Neuronal stem cell (in vitro differentiated cells): ENCODE results near the gene MX2.

Experiments used
- DNase-seq: peaks from one replicate; pipeline ENCODE4 v3.0.0-alpha.2; 2013; ENCODE audit warnings: low spot score
- H2AFZ ChIP-seq: one replicate; pipeline ENCODE4 v1.6.1; 2013; ENCODE audit warnings: mild to moderate bottlenecking, low read length, inconsistent platforms
- H2AK5ac ChIP-seq: 2 replicates; pipeline ENCODE4 v1.6.1; 2013; ENCODE audit warnings: low read depth, mild to moderate bottlenecking, inconsistent platforms, low read length, moderate library complexity, mixed read lengths
- H2BK120ac ChIP-seq: 2 replicates; pipeline ENCODE4 v1.6.1; 2013; ENCODE audit warnings: low read depth, mild to moderate bottlenecking, inconsistent platforms, low read length, moderate library complexity, mixed read lengths
- H2BK12ac ChIP-seq: one replicate; pipeline ENCODE4 v1.6.1; 2013; ENCODE audit warnings: low read length, inconsistent platforms
- H2BK15ac ChIP-seq: 2 replicates; pipeline ENCODE4 v1.6.1; 2013; ENCODE audit warnings: mild to moderate bottlenecking, low read length, inconsistent platforms, mixed read lengths
- H2BK5ac ChIP-seq: one replicate; pipeline ENCODE4 v1.6.1; 2013; ENCODE audit warnings: inconsistent platforms, mild to moderate bottlenecking, low read length, moderate library complexity
- H3K14ac ChIP-seq: one replicate; pipeline ENCODE4 v1.6.1; 2013; ENCODE audit warnings: low read length, inconsistent platforms
- H3K18ac ChIP-seq: 2 replicates; pipeline ENCODE4 v1.6.1; 2013; ENCODE audit warnings: low read length, inconsistent platforms
- H3K23ac ChIP-seq: 2 replicates; pipeline ENCODE4 v1.6.1; 2013; ENCODE audit warnings: low read depth, mild to moderate bottlenecking, mixed read lengths, low read length, inconsistent platforms; ENCODE audit not compliant: poor library complexity
- H3K27ac ChIP-seq: replicated peaks from 3 replicates; pipeline ENCODE4 v1.5.1; 2013; ENCODE audit warnings: low read length, inconsistent platforms
- H3K27me3 ChIP-seq, 3 experiments: 2 replicates each; pipeline ENCODE4 v1.6.1; 2013; ENCODE audit warnings: low read length in 3 of 3, mild to moderate bottlenecking in 2 of 3, inconsistent platforms in 1 of 3, low read depth in 1 of 3, mixed read lengths in 1 of 3, moderate library complexity in 1 of 3; ENCODE audit not compliant: control insufficient read depth in 3 of 3, insufficient read depth in 3 of 3
- H3K36me3 ChIP-seq, 2 donors: replicated peaks in 1 of 2; 2 replicates each; pipeline ENCODE4 v1.6.1; 2013; ENCODE audit warnings: low read length in 2 of 2; ENCODE audit not compliant: control insufficient read depth in 2 of 2, insufficient read depth in 2 of 2
- H3K4ac ChIP-seq: 2 replicates; pipeline ENCODE4 v1.6.1; 2013; ENCODE audit warnings: inconsistent platforms, mild to moderate bottlenecking, low read length, moderate library complexity
- H3K4me1 ChIP-seq, 2 donors: 1 replicate in 1 of 2; 2 replicates in 1 of 2; pipeline ENCODE4 v1.6.1; 2013; ENCODE audit warnings: low read length in 2 of 2, low read depth in 1 of 2; ENCODE audit not compliant: control insufficient read depth in 2 of 2, insufficient read depth in 1 of 2
- H3K4me2 ChIP-seq: one replicate; pipeline ENCODE4 v1.6.1; 2013; ENCODE audit warnings: mild to moderate bottlenecking, low read length, inconsistent platforms; ENCODE audit not compliant: insufficient read depth, poor library complexity, severe bottlenecking
- H3K4me3 ChIP-seq, 2 donors: 2 replicates each; pipeline ENCODE4 v1.5.1; 2013; ENCODE audit warnings: low read length in 2 of 2, mild to moderate bottlenecking in 2 of 2, inconsistent platforms in 1 of 2, moderate library complexity in 1 of 2
- H3K79me1 ChIP-seq: one replicate; pipeline ENCODE4 v1.6.1; 2013; ENCODE audit warnings: low read depth, mild to moderate bottlenecking, inconsistent platforms, low read length, moderate library complexity
- H3K9ac ChIP-seq: one replicate; pipeline ENCODE4 v1.6.1; 2013; ENCODE audit warnings: mild to moderate bottlenecking, low read depth, low read length, inconsistent platforms; ENCODE audit not compliant: poor library complexity
- H3K9me3 ChIP-seq, 2 donors: replicated peaks in 1 of 2; 2 replicates each; pipeline versions ENCODE3 to v1.6.1; 2013; ENCODE audit warnings: low read length in 2 of 2, mild to moderate bottlenecking in 2 of 2, inconsistent platforms in 1 of 2, low read depth in 1 of 2, mixed read lengths in 1 of 2, moderate library complexity in 1 of 2; ENCODE audit not compliant: control insufficient read depth in 2 of 2, insufficient read depth in 1 of 2
- H4K8ac ChIP-seq: one replicate; pipeline ENCODE4 v1.6.1; 2013; ENCODE audit warnings: low read depth, mild to moderate bottlenecking, inconsistent platforms, low read length, moderate library complexity
- H4K91ac ChIP-seq: one replicate; pipeline ENCODE4 v1.6.1; 2013; ENCODE audit warnings: low read length, low read depth, mild to moderate bottlenecking, inconsistent platforms; ENCODE audit not compliant: poor library complexity
- WGBS, 2 donors: extraction: QIAGEN DNeasy Blood & Tissue Kit; methylation state at CpG; one replicate each; pipeline ENCODE4 v1.1.7; 2013; ENCODE audit warnings: missing lambda C conversion rate in 2 of 2, mixed read lengths in 1 of 2; ENCODE audit not compliant: insufficient read length in 2 of 2, insufficient replicate concordance in 1 of 2; ENCODE audit errors: extremely low coverage in 2 of 2; 5-methylcytosine and 5-hydroxymethylcytosine counted together

MX2 gene

DNA sequence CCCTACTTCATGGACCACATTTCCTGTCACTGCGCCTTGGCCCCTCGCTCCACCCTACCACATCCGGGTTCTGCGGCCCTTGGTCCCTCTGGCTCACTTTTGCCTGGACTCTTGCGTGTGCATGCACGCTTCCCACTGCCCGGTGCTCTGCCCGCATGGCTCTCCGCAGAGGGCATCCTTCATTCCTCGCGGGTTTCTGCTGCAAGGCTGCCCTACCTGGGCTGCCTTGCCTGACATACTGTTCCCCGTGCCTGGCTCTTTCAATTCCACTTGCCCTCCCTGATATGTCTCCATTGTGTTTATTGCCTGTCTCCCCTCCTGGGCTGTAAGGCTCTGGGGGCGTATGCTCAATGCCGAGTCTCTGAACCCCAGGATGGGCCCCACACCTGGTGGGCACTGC is 26.4 kb downstream of the MX2 start:
- no peak overlapping the region for H2AFZ ChIP-seq
- no CpG with 5 or more reads among the region's 14 CpGs for WGBS, 2 donors
- H3K27me3 ChIP-seq, result no peaks in the 10 kb centered on the region
- H3K4me3 ChIP-seq, result no peak overlapping the region
- H3K27ac ChIP-seq, result no peak overlapping the region
- no peak overlapping the region for H2AK5ac ChIP-seq
- H4K8ac ChIP-seq, result no peak overlapping the region
- no peak overlapping the region for H2BK120ac ChIP-seq
- H3K9me3 ChIP-seq, result peaks cover 0 to 1% of the 10 kb centered on the region in 2 donors
- H2BK15ac ChIP-seq, result no peak overlapping the region
- H3K18ac ChIP-seq, result no peak overlapping the region
- H2BK5ac ChIP-seq, result peak overlapping the region; percentile 8
- H4K91ac ChIP-seq, result no peak overlapping the region
- no peak overlapping the region for H3K4me2 ChIP-seq
- DNase-seq, result no peak
- H2BK12ac ChIP-seq, result no peak overlapping the region
- H3K4ac ChIP-seq, result no peak overlapping the region
- H3K9ac ChIP-seq, result no peak overlapping the region
- H3K4me1 ChIP-seq, result no peaks in the 10 kb centered on the region
- H3K79me1 ChIP-seq, result no peaks in the 10 kb centered on the region
- no peak overlapping the region for H3K14ac ChIP-seq
- no peaks in the 10 kb centered on the region for H3K36me3 ChIP-seq
- no peak overlapping the region for H3K23ac ChIP-seq

DNA sequence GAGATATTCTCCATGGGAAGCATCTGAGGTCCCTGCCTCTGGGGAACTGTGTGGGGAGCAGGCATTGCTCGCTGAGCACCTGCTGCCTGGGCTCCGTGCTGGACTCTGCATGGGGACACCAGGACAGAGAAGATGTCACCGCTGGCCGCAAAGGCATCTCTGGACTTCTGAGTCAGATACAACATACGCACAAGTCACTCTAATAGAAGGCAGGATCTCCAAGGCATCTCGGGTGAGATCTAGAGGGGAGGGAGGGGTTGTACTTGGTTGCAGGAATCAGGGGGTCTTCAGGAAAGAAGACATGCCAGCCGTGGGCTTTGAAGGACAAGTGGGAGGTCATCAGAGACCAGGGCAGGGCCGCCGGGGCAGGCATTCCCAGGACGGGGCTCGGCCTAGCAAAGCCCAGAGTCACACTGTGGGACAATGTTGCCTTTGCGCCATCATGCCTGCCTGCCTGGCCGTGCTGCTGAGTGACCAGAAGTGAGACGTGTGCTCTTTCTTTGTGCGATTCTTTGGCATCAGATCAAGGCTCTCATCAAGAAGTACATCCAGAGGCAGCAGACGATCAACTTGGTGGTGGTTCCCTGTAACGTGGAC is 28.3 kb downstream of the MX2 start:
- Histone ChIP-seq H3K79me1 (no peaks in the 10 kb centered on the region), H2AFZ (no peak overlapping the region), H4K91ac (no peak overlapping the region), H3K4me1 (no peaks in the 10 kb centered on the region), H3K18ac (no peak overlapping the region), H2BK15ac (no peak overlapping the region), H2BK120ac (no peak overlapping the region), H3K9ac (no peak overlapping the region), H3K4ac (no peak overlapping the region), H3K36me3 (no peaks in the 10 kb centered on the region), H3K14ac (no peak overlapping the region), H3K4me3 (no peak overlapping the region), H2AK5ac (no peak overlapping the region), H3K9me3 (peaks cover 0 to 3% of the 10 kb centered on the region in 2 donors), H2BK5ac (no peak overlapping the region), H3K27ac (no peak overlapping the region), H4K8ac (no peak overlapping the region), H3K27me3 (no peaks in the 10 kb centered on the region), H2BK12ac (no peak overlapping the region), H3K23ac (no peak overlapping the region), H3K4me2 (no peak overlapping the region)
- no peak for DNase-seq
- no CpG with 5 or more reads among the region's 17 CpGs for WGBS, 2 donors

DNA sequence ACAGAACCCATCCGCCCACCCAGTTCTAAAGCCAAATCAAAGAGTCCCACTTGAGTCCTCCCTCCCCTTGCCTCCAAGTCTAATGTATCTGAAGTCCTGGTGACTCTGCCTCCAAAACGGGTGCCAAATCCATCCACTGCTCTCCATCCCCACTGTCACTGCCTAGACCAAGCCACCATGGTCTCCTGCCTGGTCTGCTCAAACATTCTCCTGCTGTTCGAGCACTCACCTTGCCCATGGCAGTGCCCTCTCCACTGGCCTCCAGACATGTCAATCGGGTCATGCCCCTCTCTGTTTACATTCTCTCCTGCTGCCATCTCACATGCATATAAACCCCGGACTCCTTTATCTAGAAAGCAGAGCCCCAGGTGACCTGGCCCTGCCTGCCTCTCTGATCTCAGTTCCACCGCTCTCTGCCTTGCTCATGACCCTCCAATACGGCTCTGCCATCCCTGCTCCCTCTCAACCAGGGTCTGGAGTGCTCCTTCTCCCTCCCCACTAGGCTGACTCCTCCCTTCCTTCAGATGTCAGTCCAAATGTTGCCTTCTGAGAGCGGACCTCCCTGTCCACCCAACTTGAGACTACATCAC is 32.1 kb downstream of the MX2 start:
- Histone ChIP-seq H3K79me1 (no peaks in the 10 kb centered on the region), H3K27ac (no peak overlapping the region), H3K4me2 (no peak overlapping the region), H2BK120ac (no peak overlapping the region), H3K18ac (no peak overlapping the region), H3K9me3 (peaks cover 0 to 3% of the 10 kb centered on the region in 2 donors), H3K9ac (no peak overlapping the region), H3K36me3 (no peaks in the 10 kb centered on the region), H2BK15ac (no peak overlapping the region), H3K23ac (peak overlapping the region; percentile 1), H3K14ac (no peak overlapping the region), H2AFZ (no peak overlapping the region), H3K4ac (no peak overlapping the region), H4K8ac (no peak overlapping the region), H4K91ac (peak overlapping the region; percentile 58), H2BK12ac (no peak overlapping the region), H2AK5ac (no peak overlapping the region), H3K4me1 (no peaks in the 10 kb centered on the region), H2BK5ac (no peak overlapping the region), H3K27me3 (no peaks in the 10 kb centered on the region), H3K4me3 (no peak overlapping the region)
- WGBS, 2 donors, result no CpG with 5 or more reads among the region's 8 CpGs
- no peak for DNase-seq

DNA sequence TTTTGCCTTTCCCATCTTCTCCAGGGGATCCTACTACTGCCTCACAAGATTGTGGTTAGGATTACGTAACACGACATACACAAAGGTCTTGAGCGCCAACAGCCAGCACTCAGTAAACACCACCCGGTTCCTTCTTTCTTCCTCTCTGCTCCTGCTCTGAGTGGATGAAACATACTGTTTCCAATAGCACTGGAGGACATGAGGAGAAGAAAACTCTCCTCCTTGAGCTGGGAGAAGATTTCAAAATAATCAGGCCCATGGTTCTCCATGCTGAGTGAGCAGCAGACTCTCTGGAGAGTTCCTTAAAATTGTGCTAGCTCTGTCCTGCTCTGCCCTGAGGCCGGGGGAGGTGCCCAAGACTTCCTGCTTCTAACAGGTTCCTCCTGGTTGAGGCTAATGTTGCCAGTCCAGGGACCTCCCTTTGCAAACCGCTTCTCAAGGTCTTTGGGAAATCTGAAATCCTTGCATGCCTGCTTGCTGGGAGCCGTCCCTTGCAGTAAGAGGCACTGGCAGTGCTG is 34.8 kb downstream of the MX2 start:
- Histone ChIP-seq H3K79me1 (no peaks in the 10 kb centered on the region), H2AK5ac (no peak overlapping the region), H3K36me3 (no peaks in the 10 kb centered on the region), H3K4ac (no peak overlapping the region), H3K9me3 (peaks cover 0 to 3% of the 10 kb centered on the region in 2 donors), H3K14ac (no peak overlapping the region), H3K23ac (no peak overlapping the region), H3K4me2 (no peak overlapping the region), H2BK12ac (no peak overlapping the region), H3K4me3 (no peak overlapping the region), H3K27me3 (no peaks in the 10 kb centered on the region), H4K8ac (no peak overlapping the region), H3K27ac (no peak overlapping the region), H2BK15ac (no peak overlapping the region), H3K4me1 (no peaks in the 10 kb centered on the region), H3K18ac (no peak overlapping the region), H2AFZ (no peak overlapping the region), H2BK5ac (no peak overlapping the region), H2BK120ac (no peak overlapping the region), H4K91ac (no peak overlapping the region), H3K9ac (no peak overlapping the region)
- no peak for DNase-seq
- no CpG with 5 or more reads among the region's 7 CpGs for WGBS, 2 donors
